GM12874 (cell line): Measurements from ENCODE around the gene GPX6.

Experiments
- CTCF ChIP-seq: IDR thresholded peaks from 2 replicates; pipeline ENCODE4 v1.5.1; 2011; ENCODE audit warnings: low read depth, mild to moderate bottlenecking, control low read depth, low read length, moderate library complexity; ENCODE audit not compliant: insufficient read depth

The GPX6 gene

GRCh38 chr6:28486988-28487742 is 28.4 kb downstream of the GPX6 start:
- TF ChIP-seq CTCF, result no peak

- TF ChIP-seq CTCF, result no peak
These were observed 29.1 kb downstream of the GPX6 start for GRCh38 chr6:28486533-28486932.

- no peak for TF ChIP-seq CTCF
These were observed 30.1 kb downstream of the GPX6 start for GRCh38 chr6:28485482-28485881.

GRCh38 chr6:28480253-28480932 is 35.2 kb downstream of the GPX6 start:
- TF ChIP-seq CTCF, result no peak

GRCh38 chr6:28478518-28478917 is 37.1 kb downstream of the GPX6 start:
- TF ChIP-seq CTCF, result no peak

GRCh38 chr6:28474441-28475219 is 41.0 kb downstream of the GPX6 start:
- no peak for TF ChIP-seq CTCF

- no peak for TF ChIP-seq CTCF
These were observed 47.5 kb downstream of the GPX6 start for GRCh38 chr6:28468056-28468455.
